Neutrophil (primary cell): ENCODE results near the gene ZNF154.

Source experiments
- H3K27ac ChIP-seq: fragments of 200-600 bp; sonication (generic); 2 replicates; pipeline ENCODE4 v1.5.1; 2016; ENCODE audit warnings: mild to moderate bottlenecking, moderate library complexity
- H3K27me3 ChIP-seq: fragments of 200-600 bp; sonication (generic); 2 replicates; pipeline ENCODE4 v1.6.0; 2016; ENCODE audit warnings: mild to moderate bottlenecking
- H3K36me3 ChIP-seq: fragments of 200-600 bp; sonication (generic); 2 replicates; pipeline ENCODE4 v1.5.1; 2017
- H3K4me1 ChIP-seq, 2 experiments: fragments of 200-600 bp in 1 of 2; sonication (generic) in 1 of 2; 1 replicate in 1 of 2; 2 replicates in 1 of 2; pipeline versions ENCODE4 v1.5.1 to v1.6.1; 2013 to 2016; ENCODE audit warnings: low read depth in 1 of 2, low read length in 1 of 2, mild to moderate bottlenecking in 1 of 2, moderate library complexity in 1 of 2; ENCODE audit not compliant: control insufficient read depth in 1 of 2, insufficient read depth in 1 of 2
- H3K4me3 ChIP-seq, 2 experiments: fragments of 200-600 bp in 1 of 2; sonication (generic) in 1 of 2; 1 replicate in 1 of 2; 2 replicates in 1 of 2; pipeline ENCODE4 v1.5.1; 2013 to 2016; ENCODE audit warnings: low read depth in 1 of 2, low read length in 1 of 2, mild to moderate bottlenecking in 1 of 2, moderate library complexity in 1 of 2
- H3K9me3 ChIP-seq: fragments of 200-600 bp; sonication (generic); 2 replicates; pipeline ENCODE4 v1.5.1; 2016
- CTCF ChIP-seq: fragments of 200-600 bp; sonication (generic); IDR thresholded peaks from 2 replicates; pipeline ENCODE4 v1.5.1; 2016; ENCODE audit warnings: antibody characterized with exemption

Gene ZNF154

GRCh38 chr19:57648331-57649003 lies 60.5 kb downstream of the ZNF154 start:
- Histone ChIP-seq H3K4me1 (no peaks in the 10 kb centered on the region), H3K9me3 (peaks cover 19% of the 10 kb centered on the region), H3K4me3 (no peak overlapping the region), H3K36me3 (no peaks in the 10 kb centered on the region), H3K27ac (no peak overlapping the region), H3K27me3 (no peaks in the 10 kb centered on the region)
- no peak for TF ChIP-seq CTCF
